GM21423 (cell line): Measurements from ENCODE around the gene MTMR12.
"Not testable (repeated sequence)": the region's sequence is repeated elsewhere in the genome, so short reads cannot be mapped to it uniquely, and the experiment has no call there.

Experiments used
- ATAC-seq: cut with Tn5 transposase; IDR thresholded peaks from one replicate; pipeline ENCODE4 v1.9.1; 2021; ENCODE audit warnings: mild to moderate bottlenecking, moderate library complexity; ENCODE audit not compliant: unreplicated experiment

The MTMR12 gene

DNA sequence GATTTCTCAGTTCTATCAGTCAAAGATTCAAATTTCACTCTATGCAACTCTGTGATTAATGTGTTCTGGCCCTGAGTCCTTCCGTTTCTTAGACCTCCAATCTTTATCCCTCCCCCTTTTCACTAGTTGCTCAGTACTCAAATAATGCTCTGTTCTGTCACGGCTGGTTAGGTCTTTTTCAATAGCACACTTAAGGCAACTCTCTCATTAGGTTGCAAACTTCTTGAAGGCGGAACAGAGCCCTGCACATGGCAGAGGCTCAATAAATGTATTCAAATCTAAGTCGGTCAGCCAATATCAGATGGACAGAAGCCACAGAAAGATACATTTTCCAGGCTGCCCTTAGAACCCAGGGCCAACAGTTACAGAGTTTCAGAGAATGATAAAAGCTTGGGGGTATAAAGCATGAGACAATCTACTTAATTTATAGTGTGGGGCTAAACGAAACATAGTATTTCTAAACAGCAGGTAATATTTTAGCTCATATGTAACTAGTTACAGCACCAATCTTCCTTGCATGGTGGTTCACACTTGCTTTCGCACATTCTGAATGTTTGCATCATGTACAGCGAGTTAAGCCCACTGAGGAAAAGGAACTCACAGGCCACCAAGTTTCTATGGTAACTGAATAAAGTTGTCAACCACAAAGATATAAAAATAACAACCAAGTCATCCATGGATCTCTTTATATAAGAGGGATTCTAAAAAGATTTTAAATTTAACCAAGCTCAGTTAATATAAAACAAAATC lies 71.5 kb downstream of the MTMR12 start:
- no peak for ATAC-seq

GRCh38 chr5:32239385-32239784 lies 73.4 kb downstream of the MTMR12 start:
- no peak for ATAC-seq

- ATAC-seq, result no peak
Observed at GRCh38 chr5:32233696-32234447, 78.9 kb downstream of the MTMR12 start.

DNA sequence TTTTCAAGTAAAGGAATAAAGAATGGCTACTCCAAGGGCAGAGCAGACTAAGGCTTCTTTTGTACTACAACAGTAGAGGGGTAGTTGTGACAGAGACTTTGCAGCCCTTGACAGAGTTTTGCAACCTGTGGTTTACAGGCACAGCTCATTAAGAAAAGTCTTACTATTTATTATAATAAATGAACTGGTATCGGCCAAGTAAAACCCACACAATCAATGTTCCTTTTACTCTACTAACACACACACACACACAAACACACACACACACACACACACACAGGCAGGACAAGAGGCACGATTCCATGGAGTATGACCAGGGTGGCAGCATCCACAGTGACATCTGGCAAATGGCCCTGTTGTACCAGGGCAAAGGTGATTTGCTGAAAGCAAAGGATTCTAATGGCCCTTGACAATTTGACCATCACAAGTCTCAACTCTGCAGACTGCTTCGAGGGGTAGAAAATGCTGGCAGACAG lies 79.5 kb downstream of the MTMR12 start:
- no peak for ATAC-seq

DNA sequence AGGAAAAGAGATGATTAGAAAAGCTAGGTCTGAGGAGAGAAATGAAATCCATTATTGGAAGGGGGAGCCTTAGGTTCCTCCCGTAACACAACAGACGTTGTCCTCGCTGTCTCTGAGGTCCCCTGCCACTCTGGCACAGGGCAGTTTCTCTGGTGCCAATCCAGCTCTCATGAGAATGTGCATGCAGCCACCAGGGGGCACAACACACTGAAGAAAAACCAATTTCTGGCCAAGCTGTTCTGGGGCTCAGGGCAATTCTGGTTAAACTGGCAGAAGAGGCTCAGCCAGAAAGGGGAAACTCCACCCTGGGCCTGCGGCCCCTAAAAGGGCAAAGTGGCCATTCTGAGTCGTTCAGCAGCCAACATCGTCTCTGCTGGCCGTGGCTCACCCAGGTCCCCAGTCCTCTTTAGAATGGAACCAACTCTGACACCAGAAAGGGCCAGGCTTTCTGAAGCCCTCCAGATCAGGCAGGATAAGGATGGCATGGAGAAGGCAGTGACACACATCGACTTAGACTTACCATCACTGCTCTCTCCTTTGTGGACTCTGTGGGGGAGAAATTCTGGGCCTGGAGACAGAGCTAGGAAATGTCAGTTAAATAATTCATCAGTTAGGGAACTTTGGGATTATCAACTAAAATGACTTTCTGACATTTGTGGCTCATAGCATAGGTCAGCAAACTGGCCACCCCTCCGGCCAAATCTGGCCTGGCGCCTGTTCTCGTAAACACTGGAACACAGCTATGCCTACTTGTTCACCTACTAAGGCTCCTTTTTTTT lies 80.1 kb downstream of the MTMR12 start:
- ATAC-seq, result peak; percentile 82

DNA sequence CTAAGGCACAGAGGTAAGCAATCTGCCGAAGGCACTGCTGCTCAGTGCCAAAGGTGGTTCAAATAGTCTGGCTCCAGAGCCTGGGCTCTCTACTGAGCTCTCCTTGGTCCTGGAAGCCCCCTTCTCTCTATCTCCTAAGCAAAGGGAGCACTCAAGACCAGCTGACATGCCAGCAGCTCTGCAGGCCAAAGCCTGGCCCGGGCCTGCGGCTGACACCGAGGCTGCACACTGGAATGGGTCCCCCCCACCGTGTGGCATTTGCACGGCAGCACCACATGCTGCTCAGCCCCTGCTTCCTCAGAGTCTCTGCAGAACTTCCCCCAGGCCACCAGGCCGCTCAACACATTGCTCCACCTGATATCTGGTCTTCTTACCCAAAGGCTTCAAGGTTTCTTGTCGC lies 80.8 kb downstream of the MTMR12 start:
- ATAC-seq, result no peak

GRCh38 chr5:32231241-32231640 lies 81.5 kb downstream of the MTMR12 start:
- ATAC-seq, result no peak

- no peak for ATAC-seq
Observed at GRCh38 chr5:32230356-32231099, 82.2 kb downstream of the MTMR12 start.

- no peak for ATAC-seq
Observed at GRCh38 chr5:32229586-32229985, 83.2 kb downstream of the MTMR12 start.

GRCh38 chr5:32228816-32229215 lies 83.9 kb downstream of the MTMR12 start:
- ATAC-seq, result no peak

- no peak for ATAC-seq
Observed at GRCh38 chr5:32225445-32225844, 87.3 kb downstream of the MTMR12 start.

GRCh38 chr5:32223972-32224609 lies 88.6 kb downstream of the MTMR12 start:
- ATAC-seq, result no peak

GRCh38 chr5:32222723-32223470 lies 89.8 kb downstream of the MTMR12 start:
- no peak for ATAC-seq

GRCh38 chr5:32217886-32218396 lies 94.8 kb downstream of the MTMR12 start:
- no peak for ATAC-seq

DNA sequence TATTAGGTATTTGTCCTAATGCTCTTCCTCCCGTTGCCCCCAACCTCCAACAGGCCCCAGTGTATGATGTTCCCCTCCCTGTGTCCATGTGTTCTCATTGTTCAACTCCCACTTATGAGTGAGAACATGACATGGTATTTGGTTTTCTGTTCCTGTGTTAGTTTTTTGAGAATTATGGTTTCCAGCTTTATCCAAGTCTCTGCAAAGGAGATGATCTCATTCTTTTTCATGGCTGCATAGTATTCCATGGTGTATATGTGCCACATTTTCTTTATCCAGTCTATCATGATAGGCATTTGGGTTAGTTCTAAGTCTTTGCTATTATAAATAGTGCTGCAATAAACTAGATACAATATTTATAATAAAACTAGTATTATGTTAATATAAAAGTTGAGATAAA lies 98.4 kb downstream of the MTMR12 start:
- not testable (repeated sequence) for ATAC-seq

DNA sequence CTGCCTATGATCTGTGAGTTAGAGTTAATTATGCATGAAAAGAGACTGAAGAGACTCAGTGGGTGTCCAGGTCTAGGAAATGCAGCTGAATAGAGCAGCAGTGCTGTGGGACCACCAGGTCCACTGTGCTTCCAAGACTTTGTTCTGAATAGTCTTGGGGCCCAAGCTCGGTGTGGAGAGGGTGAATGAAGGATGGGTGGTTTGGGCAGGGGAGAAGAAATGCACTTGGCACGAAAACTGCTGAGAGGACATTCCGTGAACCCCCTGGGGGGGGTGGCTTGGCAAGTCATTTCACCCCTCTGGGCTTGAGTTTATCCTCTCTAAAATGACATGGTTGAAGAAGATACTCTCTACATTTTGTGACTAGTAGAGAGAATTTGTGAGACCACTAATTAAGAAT lies 102.6 kb downstream of the MTMR12 start:
- no peak for ATAC-seq

GRCh38 chr5:32208837-32209236 lies 103.9 kb downstream of the MTMR12 start:
- ATAC-seq, result not testable (repeated sequence)

DNA sequence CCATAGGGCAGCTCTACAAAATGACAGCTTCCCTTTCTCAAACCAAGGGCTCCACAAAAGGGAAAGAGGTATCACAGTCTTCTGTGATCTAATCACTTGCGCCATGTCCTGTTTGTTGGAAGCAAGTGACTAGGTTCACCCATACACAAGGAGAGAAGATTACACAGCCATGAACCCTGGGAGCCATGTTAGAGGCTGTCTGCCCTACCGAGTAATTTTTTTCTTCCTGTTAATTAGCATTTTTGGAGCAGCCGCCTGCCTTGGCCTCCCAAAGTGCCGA lies 105.4 kb downstream of the MTMR12 start:
- ATAC-seq, result no peak

DNA sequence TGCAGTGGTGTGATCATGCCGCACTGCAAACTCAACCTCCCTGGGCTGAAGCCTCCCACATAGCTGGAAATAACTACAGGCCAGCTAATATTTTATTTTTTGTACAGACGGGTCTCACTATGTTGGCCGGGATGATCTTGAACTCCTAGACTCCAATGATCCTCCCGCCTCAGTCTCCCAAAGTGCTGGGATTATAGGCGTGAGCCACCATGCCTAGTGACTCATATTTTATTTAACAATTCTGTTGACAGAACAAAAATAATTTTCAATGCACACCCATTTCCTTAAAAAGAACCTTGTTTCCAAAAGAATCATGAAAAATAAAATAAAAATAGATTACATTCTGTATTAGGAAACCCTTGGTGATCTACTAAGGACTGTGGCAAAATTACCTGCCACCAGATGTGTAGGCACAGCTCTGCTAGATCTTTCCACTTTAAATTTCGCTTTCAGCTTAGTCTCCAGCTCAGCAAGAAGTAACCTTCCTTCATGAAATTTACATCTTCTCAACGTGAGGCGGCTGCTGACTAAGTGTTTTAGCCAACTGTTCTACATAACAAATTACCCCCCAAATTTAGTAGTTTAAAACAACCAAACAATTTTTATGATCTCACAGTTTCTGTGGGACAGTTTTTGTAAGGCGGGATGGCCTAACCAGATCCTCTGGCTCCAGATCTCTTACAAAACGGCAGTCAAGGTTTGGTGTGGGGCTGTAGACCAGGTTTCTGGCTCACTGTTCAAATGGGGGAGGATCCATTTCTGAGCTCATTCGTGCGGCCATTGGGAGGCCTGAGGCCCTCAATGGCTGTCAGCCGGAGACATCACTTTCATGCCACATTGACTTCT lies 106.0 kb downstream of the MTMR12 start:
- no peak for ATAC-seq
